ENCODE measurements around the gene HSPA12A.

Gene HSPA12A

GRCh38 chr10:116646502-116646901 is 95.9 kb downstream of the HSPA12A start:
- peaks cover 17% of the 10 kb centered on the region for H3K27me3 Mint-ChIP-seq (ENCODE audit: low read depth)
- no peaks in the 10 kb centered on the region for H3K4me1 Mint-ChIP-seq
- no peaks in the 10 kb centered on the region for H3K36me3 Mint-ChIP-seq (ENCODE audit: low read depth)
- no peak overlapping the region for H3K27ac Mint-ChIP-seq
- TF ChIP-seq, protein P1, sequence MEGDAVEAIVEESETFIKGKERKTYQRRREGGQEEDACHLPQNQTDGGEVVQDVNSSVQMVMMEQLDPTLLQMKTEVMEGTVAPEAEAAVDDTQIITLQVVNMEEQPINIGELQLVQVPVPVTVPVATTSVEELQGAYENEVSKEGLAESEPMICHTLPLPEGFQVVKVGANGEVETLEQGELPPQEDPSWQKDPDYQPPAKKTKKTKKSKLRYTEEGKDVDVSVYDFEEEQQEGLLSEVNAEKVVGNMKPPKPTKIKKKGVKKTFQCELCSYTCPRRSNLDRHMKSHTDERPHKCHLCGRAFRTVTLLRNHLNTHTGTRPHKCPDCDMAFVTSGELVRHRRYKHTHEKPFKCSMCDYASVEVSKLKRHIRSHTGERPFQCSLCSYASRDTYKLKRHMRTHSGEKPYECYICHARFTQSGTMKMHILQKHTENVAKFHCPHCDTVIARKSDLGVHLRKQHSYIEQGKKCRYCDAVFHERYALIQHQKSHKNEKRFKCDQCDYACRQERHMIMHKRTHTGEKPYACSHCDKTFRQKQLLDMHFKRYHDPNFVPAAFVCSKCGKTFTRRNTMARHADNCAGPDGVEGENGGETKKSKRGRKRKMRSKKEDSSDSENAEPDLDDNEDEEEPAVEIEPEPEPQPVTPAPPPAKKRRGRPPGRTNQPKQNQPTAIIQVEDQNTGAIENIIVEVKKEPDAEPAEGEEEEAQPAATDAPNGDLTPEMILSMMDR (IDR thresholded peaks at IDR 0.05; ENCODE audit: unreplicated experiment in 3 of 3) = no peak
- H3K4me3 Mint-ChIP-seq = no peak overlapping the region
- peaks cover 35% of the 10 kb centered on the region for H3K9me3 Mint-ChIP-seq

DNA sequence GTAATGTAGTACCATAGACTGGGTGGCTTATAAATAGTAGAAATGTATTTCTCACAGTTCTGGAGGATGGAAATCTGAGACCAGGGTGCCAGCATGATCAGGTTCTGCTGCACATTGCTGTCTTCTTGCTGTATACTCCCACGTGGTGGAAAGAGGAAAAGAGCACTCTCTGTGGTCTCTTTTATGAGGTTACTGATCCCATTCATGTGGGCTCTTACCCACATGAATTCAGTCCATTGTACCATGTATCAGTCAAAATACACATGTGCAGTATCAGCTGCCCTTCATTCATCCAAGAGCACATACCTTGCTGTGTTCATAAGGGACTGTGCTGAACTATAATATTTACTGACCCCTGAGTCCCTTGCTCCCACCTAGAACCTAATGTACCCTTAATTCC is 104.5 kb downstream of the HSPA12A start:
- Mint-ChIP-seq H3K36me3 (ENCODE audit: low read depth) (no peaks in the 10 kb centered on the region), H3K4me1 (no peaks in the 10 kb centered on the region), H3K9me3 (peaks cover 6% of the 10 kb centered on the region), H3K27ac (no peak overlapping the region), H3K4me3 (no peak overlapping the region), H3K27me3 (ENCODE audit: low read depth) (peaks cover 9% of the 10 kb centered on the region)
- TF ChIP-seq, protein P1 (IDR thresholded peaks at IDR 0.05; ENCODE audit: unreplicated experiment in 3 of 3) = no peak

GRCh38 chr10:116636976-116637375 is 105.4 kb downstream of the HSPA12A start:
- peaks cover 9% of the 10 kb centered on the region for H3K27me3 Mint-ChIP-seq (ENCODE audit: low read depth)
- H3K9me3 Mint-ChIP-seq = peaks cover 6% of the 10 kb centered on the region
- no peak overlapping the region for H3K4me3 Mint-ChIP-seq
- TF ChIP-seq, protein P1 (IDR thresholded peaks at IDR 0.05; ENCODE audit: unreplicated experiment in 3 of 3) = no peak
- no peaks in the 10 kb centered on the region for H3K36me3 Mint-ChIP-seq (ENCODE audit: low read depth)
- no peaks in the 10 kb centered on the region for H3K4me1 Mint-ChIP-seq
- H3K27ac Mint-ChIP-seq = no peak overlapping the region

DNA sequence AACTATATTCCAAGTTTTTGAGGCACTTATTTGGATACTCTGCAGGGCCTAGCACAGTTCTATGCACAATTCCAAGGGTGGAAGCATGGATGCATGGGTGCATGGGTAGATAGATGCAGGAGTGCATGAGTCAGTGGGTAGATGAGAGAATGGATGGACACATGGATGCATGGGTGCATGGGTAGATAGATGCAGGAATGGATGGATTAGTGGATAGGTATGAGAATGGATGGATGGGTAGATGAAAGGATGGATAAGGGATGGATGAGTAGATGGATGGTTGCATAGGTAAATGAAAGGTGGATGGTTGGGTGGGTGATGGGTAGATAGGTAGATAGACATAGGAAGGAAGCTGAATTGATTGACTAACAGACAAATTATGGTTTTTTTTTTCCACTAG is 106.0 kb downstream of the HSPA12A start:
- Mint-ChIP-seq H3K9me3 (peaks cover 6% of the 10 kb centered on the region), H3K4me3 (no peak overlapping the region), H3K36me3 (ENCODE audit: low read depth) (no peaks in the 10 kb centered on the region), H3K27me3 (ENCODE audit: low read depth) (peaks cover 9% of the 10 kb centered on the region), H3K4me1 (no peaks in the 10 kb centered on the region), H3K27ac (no peak overlapping the region)
- TF ChIP-seq, protein P1 (IDR thresholded peaks at IDR 0.05; ENCODE audit: unreplicated experiment in 3 of 3) = no peak

- Mint-ChIP-seq H3K4me1 (no peaks in the 10 kb centered on the region), H3K27ac (no peak overlapping the region), H3K9me3 (no peaks in the 10 kb centered on the region), H3K27me3 (ENCODE audit: low read depth) (peaks cover 14% of the 10 kb centered on the region), H3K36me3 (ENCODE audit: low read depth) (no peaks in the 10 kb centered on the region), H3K4me3 (no peak overlapping the region)
- TF ChIP-seq, protein P1 (IDR thresholded peaks at IDR 0.05; ENCODE audit: unreplicated experiment in 3 of 3) = no peak
These were observed 108.0 kb downstream of the HSPA12A start for GRCh38 chr10:116634126-116634975.

GRCh38 chr10:116633216-116633600 is 109.2 kb downstream of the HSPA12A start:
- Mint-ChIP-seq H3K27ac (no peak overlapping the region), H3K4me3 (no peak overlapping the region), H3K4me1 (no peaks in the 10 kb centered on the region), H3K36me3 (ENCODE audit: low read depth) (no peaks in the 10 kb centered on the region), H3K9me3 (no peaks in the 10 kb centered on the region), H3K27me3 (ENCODE audit: low read depth) (peaks cover 22% of the 10 kb centered on the region)
- TF ChIP-seq, protein P1 (IDR thresholded peaks at IDR 0.05; ENCODE audit: unreplicated experiment in 3 of 3) = no peak

All from nephron (organoid).